NCI-H1105 treated with DMSO at 0.1 percent for 48 hours (cell line): ENCODE data around the gene PTPRN2.

ENCODE experiments used
- DNase-seq: peaks from one replicate; lab custom pipeline; 2025; lab: John Stamatoyannopoulos, UW

Gene PTPRN2

DNA sequence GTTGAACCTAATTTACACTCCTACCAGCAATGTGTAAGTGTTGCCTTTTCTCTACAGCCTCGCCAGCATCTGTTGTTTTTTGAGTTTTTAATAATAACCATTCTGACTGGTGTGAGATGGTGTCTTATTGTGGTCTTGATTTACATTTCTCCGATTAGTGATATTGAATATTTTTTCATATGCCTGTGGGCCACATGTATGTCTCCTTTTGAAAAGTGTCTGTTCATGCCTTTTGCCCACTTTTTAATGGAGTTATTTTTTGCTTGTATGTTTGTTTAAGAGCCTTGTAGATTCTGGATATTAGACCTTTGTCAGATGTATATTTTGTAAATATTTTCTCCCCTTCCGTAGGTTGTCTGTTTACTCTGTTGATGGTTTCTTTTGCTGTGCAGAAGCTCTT is 1055.6 kb downstream of the PTPRN2 start:
- DNase-seq, result no peak

- no peak for DNase-seq
These were observed 1057.7 kb downstream of the PTPRN2 start for GRCh38 chr7:157529768-157530560.

DNA sequence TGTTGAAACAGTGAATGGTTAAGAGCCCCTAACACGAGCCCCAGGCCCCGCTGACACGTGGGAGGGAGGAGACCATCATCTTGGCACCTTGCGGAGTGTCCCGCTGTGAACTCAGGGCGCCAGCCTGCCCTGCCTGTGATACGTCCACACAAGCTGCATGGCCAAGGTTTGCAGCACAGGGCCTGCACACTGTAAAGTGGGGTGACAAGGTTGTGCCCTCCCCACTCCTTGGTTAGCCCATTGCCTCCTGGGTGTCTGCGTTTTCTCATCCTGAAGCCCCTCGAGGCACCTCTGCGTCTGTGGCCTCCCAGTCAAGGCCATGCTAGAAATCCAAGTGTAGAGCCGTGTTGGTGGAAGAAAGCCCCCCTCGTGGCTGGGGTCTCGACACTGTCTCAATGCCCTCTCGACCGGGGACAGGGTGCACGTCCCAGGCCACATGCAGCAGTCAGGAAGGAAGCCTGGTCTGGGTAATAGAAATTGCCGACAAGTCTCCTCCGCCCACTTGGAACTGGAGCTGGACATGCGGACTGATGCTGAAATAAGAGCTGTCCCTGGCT is 1058.8 kb downstream of the PTPRN2 start:
- DNase-seq, result no peak

- DNase-seq, result no peak
These were observed 1059.9 kb downstream of the PTPRN2 start for GRCh38 chr7:157527686-157528085.

- no peak for DNase-seq
These were observed 1060.5 kb downstream of the PTPRN2 start for GRCh38 chr7:157526913-157527634.

DNA sequence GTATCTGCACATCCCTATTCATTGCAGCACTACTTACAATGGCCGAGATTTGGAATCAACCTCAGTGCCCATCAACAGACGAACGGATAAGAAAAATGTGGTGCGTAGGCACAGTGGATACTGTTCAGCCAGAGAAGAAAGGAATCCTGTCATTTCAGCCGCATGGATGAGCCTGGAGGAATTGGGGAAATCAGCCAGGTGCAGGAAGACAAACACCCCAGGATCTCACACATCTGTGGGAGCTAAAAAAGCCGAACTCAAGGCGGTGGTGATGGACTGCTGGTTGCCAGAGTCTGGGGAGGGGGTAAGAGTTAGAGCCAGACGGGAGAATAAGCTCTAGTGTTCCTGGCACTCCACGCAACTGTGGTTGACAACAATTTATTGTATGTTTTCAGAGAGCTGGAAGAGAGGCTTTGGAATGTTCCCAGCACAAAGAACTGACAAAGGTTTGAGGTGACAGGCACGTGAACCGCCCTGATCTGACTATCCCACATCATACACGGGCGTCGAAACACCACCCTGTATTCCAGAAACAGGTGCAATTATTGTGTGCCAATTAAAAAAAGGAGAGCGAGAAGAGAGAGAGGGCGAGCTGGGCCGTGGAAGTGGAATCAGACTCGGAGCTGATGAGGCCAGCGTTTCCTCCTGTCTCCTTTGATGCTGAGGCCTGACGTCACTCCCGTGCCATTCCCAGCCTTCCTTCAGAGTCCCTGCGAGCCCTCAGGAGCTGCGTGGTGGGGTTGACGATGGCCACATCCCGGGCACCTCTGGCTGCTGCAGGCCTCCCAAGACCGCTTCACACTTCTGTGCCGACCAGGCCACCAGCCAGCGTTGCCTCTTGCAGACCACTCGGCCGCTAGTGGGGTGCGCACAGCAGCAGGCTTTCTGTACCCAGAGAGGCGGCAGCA is 1061.4 kb downstream of the PTPRN2 start:
- DNase-seq, result no peak

DNA sequence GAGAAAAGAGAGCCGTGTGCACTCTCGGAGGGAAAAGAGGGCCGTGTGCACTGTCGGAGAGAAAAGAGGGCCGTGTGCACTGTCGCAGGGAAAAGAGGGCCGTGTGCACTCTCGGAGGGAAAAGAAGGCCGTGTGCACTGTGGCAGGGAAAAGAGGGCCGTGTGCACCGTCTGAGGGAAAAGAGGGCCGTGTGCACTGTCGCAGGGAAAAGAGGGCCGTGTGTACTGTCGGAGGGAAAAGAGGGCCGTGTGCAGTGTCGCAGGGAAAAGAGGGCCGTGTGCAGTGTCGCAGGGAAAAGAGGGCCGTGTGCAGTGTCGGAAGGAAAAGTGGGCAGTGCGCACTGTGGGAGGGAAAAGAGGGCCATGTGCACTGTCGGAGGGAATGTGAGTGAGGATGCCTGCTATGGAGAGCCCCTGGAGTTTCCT is 1062.1 kb downstream of the PTPRN2 start:
- DNase-seq, result no peak

GRCh38 chr7:157524731-157525130 is 1062.9 kb downstream of the PTPRN2 start:
- no peak for DNase-seq

GRCh38 chr7:157523766-157524421 is 1063.7 kb downstream of the PTPRN2 start:
- no peak for DNase-seq

DNA sequence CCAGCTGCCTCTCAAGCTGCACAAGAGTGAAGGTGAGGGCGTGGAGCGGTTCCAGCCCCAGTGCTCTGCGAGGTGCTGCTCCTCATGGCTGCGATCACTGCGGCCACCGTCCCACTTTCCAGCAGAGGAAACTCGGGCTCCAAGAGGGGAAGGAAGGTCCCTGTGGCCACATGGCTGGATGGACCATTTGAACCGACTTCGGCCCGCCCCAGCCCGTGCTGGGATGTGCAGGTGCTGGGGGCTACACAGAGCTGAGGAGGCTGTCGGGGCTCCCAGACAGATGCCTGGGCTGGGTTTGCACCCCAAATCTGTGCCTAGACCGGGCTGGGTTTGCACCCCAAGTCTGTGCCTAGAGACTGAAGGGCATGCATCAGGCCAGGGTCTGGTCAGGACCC is 1064.3 kb downstream of the PTPRN2 start:
- no peak for DNase-seq

DNA sequence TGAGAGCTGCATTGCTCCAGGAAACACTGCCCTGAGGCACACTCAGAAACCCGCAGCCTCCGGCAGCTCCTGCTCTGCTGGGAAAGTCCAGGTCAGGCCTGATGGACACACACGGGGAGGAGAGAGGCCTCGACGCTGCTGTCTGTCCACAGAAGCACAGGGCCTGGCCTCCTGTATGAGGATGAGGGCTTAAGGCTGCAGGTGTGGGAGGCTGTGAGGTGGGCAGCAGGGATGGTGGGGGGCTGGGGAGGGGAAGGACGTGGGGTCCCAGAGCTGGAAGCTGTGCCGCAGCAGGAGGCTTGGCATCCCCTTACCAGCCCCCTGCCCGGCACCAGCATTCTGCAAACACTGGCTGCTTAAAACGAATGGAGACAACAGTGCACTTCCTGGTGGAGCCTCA is 1064.7 kb downstream of the PTPRN2 start:
- DNase-seq, result no peak

- no peak for DNase-seq
These were observed 1065.4 kb downstream of the PTPRN2 start for GRCh38 chr7:157522189-157522588.

DNA sequence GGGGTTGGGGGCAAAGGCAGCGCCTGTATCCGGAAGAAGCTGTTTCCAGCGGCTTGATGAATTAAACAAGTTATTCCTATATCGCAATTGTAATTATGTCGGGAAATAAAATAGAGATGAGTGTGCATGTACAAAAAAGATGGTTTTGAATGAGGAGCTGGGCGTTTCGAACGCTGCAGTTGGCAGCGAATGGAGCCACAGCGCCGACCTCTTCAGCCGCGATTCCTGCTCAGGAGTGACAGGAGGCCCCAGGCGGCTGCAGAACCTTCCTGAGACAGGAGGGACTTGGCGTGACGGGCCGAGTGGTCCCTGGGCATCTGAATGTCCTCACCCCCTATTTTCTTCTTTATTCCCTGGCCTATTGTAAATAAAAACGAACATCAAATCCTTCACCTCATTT is 1065.9 kb downstream of the PTPRN2 start:
- no peak for DNase-seq

- DNase-seq, result no peak
These were observed 1066.4 kb downstream of the PTPRN2 start for GRCh38 chr7:157521061-157521731.

GRCh38 chr7:157520249-157520648 is 1067.4 kb downstream of the PTPRN2 start:
- no peak for DNase-seq

DNA sequence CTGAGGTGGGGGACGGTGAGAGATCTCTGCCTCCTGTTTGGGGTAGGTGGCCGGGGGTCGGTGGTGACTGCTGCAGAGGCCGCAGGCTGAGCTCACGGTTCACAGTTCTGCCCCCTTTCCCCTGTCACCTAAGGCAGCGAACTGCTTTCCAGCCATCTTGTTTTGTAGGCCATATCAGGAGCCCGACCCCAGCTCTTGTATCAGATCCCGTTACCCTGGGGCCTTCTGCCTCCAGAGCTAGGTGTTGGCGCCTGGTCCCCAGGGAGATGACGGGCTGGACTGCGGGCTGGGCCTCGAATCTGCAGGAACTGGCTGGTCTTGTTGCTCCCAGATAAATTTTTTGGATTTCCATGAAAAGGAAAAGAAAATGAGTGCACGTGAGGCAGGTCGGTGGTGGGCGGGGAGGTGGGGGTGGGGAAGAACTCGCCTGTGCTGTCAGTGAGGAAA is 1067.8 kb downstream of the PTPRN2 start:
- no peak for DNase-seq

GRCh38 chr7:157519246-157519645 is 1068.4 kb downstream of the PTPRN2 start:
- DNase-seq, result no peak

GRCh38 chr7:157518514-157519175 is 1069.0 kb downstream of the PTPRN2 start:
- no peak for DNase-seq

- no peak for DNase-seq
These were observed 1069.7 kb downstream of the PTPRN2 start for GRCh38 chr7:157517782-157518513.
